Measurements from ENCODE around the gene THEM5.
A peak's percentile ranks its signal among the peaks of the same experiment; 100 is the strongest.
"Not testable (repeated sequence)": the region's sequence is repeated elsewhere in the genome, so short reads cannot be mapped to it uniquely, and the experiment has no call there.

The THEM5 gene

GRCh38 chr1:151867321-151867720, 13.8 kb upstream of the THEM5 start:
- DNase-seq: no peak

- DNase-seq: no peak
Measured at GRCh38 chr1:151864411-151864810, 10.9 kb upstream of the THEM5 start.

- DNase-seq: no peak
Measured at GRCh38 chr1:151862604-151863003, 9.1 kb upstream of the THEM5 start.

- no peak for DNase-seq
Measured at GRCh38 chr1:151860504-151861187, 7.1 kb upstream of the THEM5 start.

GRCh38 chr1:151859891-151860293, 6.4 kb upstream of the THEM5 start:
- DNase-seq: no peak

- DNase-seq: no peak
Measured at GRCh38 chr1:151858886-151859665, 5.6 kb upstream of the THEM5 start.

- no peak for DNase-seq
Measured at GRCh38 chr1:151858030-151858746, 4.7 kb upstream of the THEM5 start.

GRCh38 chr1:151855933-151856332, 2.4 kb upstream of the THEM5 start:
- DNase-seq: no peak

- DNase-seq: not testable (repeated sequence)
Measured at GRCh38 chr1:151855516-151855915, 2.0 kb upstream of the THEM5 start.

- DNase-seq: no peak
Measured at GRCh38 chr1:151854658-151855057, 1.1 kb upstream of the THEM5 start.

- DNase-seq: no peak
Measured at GRCh38 chr1:151852733-151853132, 779 bp downstream of the THEM5 start.

GRCh38 chr1:151851886-151852285, 1.6 kb downstream of the THEM5 start:
- no peak for DNase-seq

- no peak for DNase-seq
Measured at GRCh38 chr1:151849871-151850270, 3.6 kb downstream of the THEM5 start.

GRCh38 chr1:151849126-151849525, 4.4 kb downstream of the THEM5 start:
- no peak for DNase-seq

- DNase-seq: no peak
Measured at GRCh38 chr1:151847867-151848596, 5.5 kb downstream of the THEM5 start.

- DNase-seq: no peak
Measured at GRCh38 chr1:151846686-151847237, 6.8 kb downstream of the THEM5 start.

- no peak for DNase-seq
Measured at GRCh38 chr1:151846062-151846568, 7.4 kb downstream of the THEM5 start.

- DNase-seq: no peak
Measured at GRCh38 chr1:151843398-151843797, 10.1 kb downstream of the THEM5 start.

GRCh38 chr1:151841141-151841540, 12.4 kb downstream of the THEM5 start:
- no peak for DNase-seq

GRCh38 chr1:151840421-151840820, 13.1 kb downstream of the THEM5 start:
- DNase-seq: no peak

- peak; percentile 81 for DNase-seq
Measured at GRCh38 chr1:151839457-151840403, 13.8 kb downstream of the THEM5 start, which contains the start of gene C2CD4D. Gene C2CD4D (minus strand): TSS chr1:151839820. CDS start chr1:151838989, 831 bp downstream.
